SK-N-SH (cell line): Measurements from ENCODE around the gene KIF25. TPM values are rescaled to one million over a fixed set of nuclear protein-coding genes. Genes with fewer than 3 reads are reported as not detected.

Source experiments
- CTCF ChIA-PET: fragments of 300-600, 350-600 bp; formaldehyde crosslinking; extraction: SDS; loops from one replicate; lab custom pipeline; 2021; lab: Yijun Ruan, JAX
- POLR2A ChIA-PET: fragments of 350-600 bp; sonication (Branson Sonifier 250); formaldehyde crosslinking; extraction: SDS; loops from one replicate; lab custom pipeline; 2020; ENCODE audit warnings: antibody characterized with exemption, inconsistent platforms; lab: Yijun Ruan, JAX
- DNase-seq: peaks from one replicate; pipeline ENCODE4 v3.0.0; 2012
- H2AFZ ChIP-seq: fragments of 200-600 bp; sonication (generic); 2 replicates; pipeline ENCODE4 v1.8.1; 2016; ENCODE audit warnings: antibody characterized with exemption, mild to moderate bottlenecking, low read depth
- H3F3A ChIP-seq: fragments of 200-600 bp; sonication (generic); replicated peaks from 2 replicates; pipeline ENCODE3; 2016; ENCODE audit warnings: antibody characterized with exemption, mild to moderate bottlenecking; ENCODE audit not compliant: insufficient read depth
- H3K27ac ChIP-seq, 2 experiments: fragments of 200-500 bp in 1 of 2; fragments of 200-600 bp in 1 of 2; sonication (Bioruptor generic) in 1 of 2; sonication (generic), shearing (Covaris generic) in 1 of 2; 2 replicates each; pipeline versions ENCODE4 v1.5.1 to v1.6.1; 2014 to 2016; ENCODE audit warnings: low read depth in 2 of 2, inconsistent platforms in 1 of 2, low read length in 1 of 2, mild to moderate bottlenecking in 1 of 2, mixed read lengths in 1 of 2
- H3K27me3 ChIP-seq: fragments of 200-600 bp; sonication (generic), shearing (Covaris generic); 2 replicates; pipeline ENCODE4 v1.6.1; 2016; ENCODE audit warnings: mixed run types; ENCODE audit not compliant: insufficient read depth
- H3K36me3 ChIP-seq, 2 experiments: fragments of 200-500 bp in 1 of 2; fragments of 200-600 bp in 1 of 2; sonication (Bioruptor generic) in 1 of 2; sonication (generic) in 1 of 2; replicated peaks in 1 of 2; 2 replicates each; pipeline versions ENCODE3 to v1.5.1; 2014 to 2016; ENCODE audit warnings: low read length in 1 of 2, mild to moderate bottlenecking in 1 of 2; ENCODE audit not compliant: insufficient read depth in 2 of 2, control insufficient read depth in 1 of 2
- H3K4me1 ChIP-seq, 2 experiments: fragments of 200-500 bp in 1 of 2; fragments of 200-600 bp in 1 of 2; sonication (Bioruptor generic) in 1 of 2; sonication (generic), shearing (Covaris generic) in 1 of 2; 2 replicates each; pipeline versions ENCODE4 v1.5.1 to v1.6.1; 2014 to 2016; ENCODE audit warnings: low read depth in 1 of 2, low read length in 1 of 2, mixed run types in 1 of 2; ENCODE audit not compliant: insufficient read depth in 2 of 2, control insufficient read depth in 1 of 2
- H3K4me2 ChIP-seq: fragments of 200-600 bp; sonication (generic), shearing (Covaris generic); 2 replicates; pipeline ENCODE4 v1.6.1; 2017; ENCODE audit warnings: mixed run types
- H3K4me3 ChIP-seq, 2 experiments: fragments of 200-500 bp in 1 of 2; fragments of 200-600 bp in 1 of 2; sonication (Bioruptor generic) in 1 of 2; sonication (generic), shearing (Covaris generic) in 1 of 2; 2 replicates each; pipeline versions ENCODE4 v1.5.1 to v1.8.1; 2014 to 2016; ENCODE audit warnings: low read depth in 2 of 2, inconsistent platforms in 1 of 2, low read length in 1 of 2, mild to moderate bottlenecking in 1 of 2, mixed read lengths in 1 of 2, moderate library complexity in 1 of 2
- H3K79me2 ChIP-seq: fragments of 200-600 bp; sonication (generic); 2 replicates; pipeline ENCODE4 v1.8.1; 2017; ENCODE audit warnings: mild to moderate bottlenecking; ENCODE audit not compliant: insufficient read depth
- H3K9ac ChIP-seq: fragments of 200-600 bp; sonication (generic); 2 replicates; pipeline ENCODE4 v1.6.1; 2017; ENCODE audit warnings: mixed run types
- H3K9me2 ChIP-seq: fragments of 200-600 bp; sonication (generic); 2 replicates; pipeline ENCODE4 v1.6.1; 2017; ENCODE audit warnings: mixed run types
- H3K9me3 ChIP-seq: fragments of 200-600 bp; sonication (generic); 2 replicates; pipeline ENCODE4 v1.6.1; 2017; ENCODE audit warnings: mixed run types, mild to moderate bottlenecking, moderate library complexity
- H4K20me1 ChIP-seq: fragments of 200-600 bp; sonication (generic); 2 replicates; pipeline ENCODE4 v1.6.1; 2017; ENCODE audit warnings: mild to moderate bottlenecking, mixed run types; ENCODE audit not compliant: insufficient read depth
- CHD2 ChIP-seq: fragments of 150-350 bp; IDR thresholded peaks from 2 replicates; pipeline ENCODE4 v1.6.1; 2018; ENCODE audit warnings: low read length; ENCODE audit not compliant: partially characterized antibody
- EP300 ChIP-seq, 2 experiments: IDR thresholded peaks; 2 replicates each; pipeline versions ENCODE4 v1.4.0 to v1.6.1; 2012; ENCODE audit warnings: borderline replicate concordance in 1 of 2, low read depth in 1 of 2, low read length in 1 of 2
- EZH2phosphoT487 ChIP-seq: fragments of 200-600 bp; sonication (generic); IDR thresholded peaks from 2 replicates; pipeline ENCODE4 v1.6.1; 2017; ENCODE audit warnings: low read depth, mixed run types, mild to moderate bottlenecking, antibody characterized with exemption, moderate library complexity, borderline replicate concordance
- FOXJ3 ChIP-seq: sonication (generic); formaldehyde crosslinking; IDR thresholded peaks from 2 replicates; pipeline ENCODE4 v1.5.1; 2020; ENCODE audit warnings: mild to moderate bottlenecking, missing genetic modification reagents
- GATA2 ChIP-seq: sonication (generic); formaldehyde crosslinking; IDR thresholded peaks from 2 replicates; pipeline ENCODE4 v1.5.0; 2020; ENCODE audit warnings: mild to moderate bottlenecking, missing genetic modification reagents
- MEF2A ChIP-seq: IDR thresholded peaks from 2 replicates; pipeline ENCODE4 v1.4.0; 2012; ENCODE audit warnings: low read depth, borderline replicate concordance
- MXI1 ChIP-seq: IDR thresholded peaks from 2 replicates; pipeline ENCODE4 v1.6.1; 2012; ENCODE audit warnings: mild to moderate bottlenecking, low read depth, low read length, improper control_type of control experiment
- NRF1 ChIP-seq: IDR thresholded peaks from 2 replicates; pipeline ENCODE4 v1.6.1; 2012; ENCODE audit warnings: low read depth, mild to moderate bottlenecking, low read length
- POLR2AphosphoS5 ChIP-seq: IDR thresholded peaks from 2 replicates; pipeline ENCODE4 v1.6.1; 2012; ENCODE audit warnings: low read depth, low read length
- RFX5 ChIP-seq: IDR thresholded peaks from 2 replicates; pipeline ENCODE4 v1.6.1; 2012; ENCODE audit warnings: mild to moderate bottlenecking, improper control_type of control experiment, low read length
- TAF1 ChIP-seq: IDR thresholded peaks from 2 replicates; pipeline ENCODE4 v1.6.1; 2012; ENCODE audit warnings: low read depth, mild to moderate bottlenecking, low read length, moderate library complexity, borderline replicate concordance
- TEAD4 ChIP-seq: IDR thresholded peaks from 2 replicates; pipeline ENCODE4 v1.4.0; 2012; ENCODE audit warnings: mild to moderate bottlenecking, borderline replicate concordance; ENCODE audit not compliant: insufficient read depth
- YY1 ChIP-seq: IDR thresholded peaks from 2 replicates; pipeline ENCODE4 v1.4.0; 2012; ENCODE audit warnings: low read depth, mild to moderate bottlenecking
- WGBS: methylation state at CpG from one replicate; pipeline ENCODE4 v1.1.6; 2017; ENCODE audit warnings: low lambda C conversion rate; 5-methylcytosine and 5-hydroxymethylcytosine counted together
- polyA plus RNA-seq, 3 experiments: library from polyadenylated mRNA; depleted of rRNA; stranded (reverse); fragments of >200 nt; gene quantifications; 2 replicates each; pipeline ENCODE4 v1.2.3, GENCODE V29; 2012
- TF ChIP-seq, protein P1 (sequence below): IDR thresholded peaks from 2 replicates; pipeline ENCODE4 v1.4.0; 2012; ENCODE audit warnings: low read depth, borderline replicate concordance
- TF ChIP-seq, protein P2 (sequence below): IDR thresholded peaks from 2 replicates; pipeline ENCODE4 v1.6.1; 2012; ENCODE audit warnings: mild to moderate bottlenecking, low read depth, low read length, moderate library complexity
- TF ChIP-seq, protein P3 (sequence below): fragments of 150-350 bp; IDR thresholded peaks from 2 replicates; pipeline ENCODE4 v1.6.1; 2016; ENCODE audit warnings: mild to moderate bottlenecking, low read depth, low read length
- TF ChIP-seq, protein P4 (sequence below): IDR thresholded peaks from 2 replicates; pipeline ENCODE4 v1.4.0; 2012; ENCODE audit warnings: low read depth, borderline replicate concordance
- TF ChIP-seq, protein P5 (sequence below): IDR thresholded peaks from 2 replicates; pipeline ENCODE4; 2012

The KIF25 gene
- polyA plus RNA-seq, 1 of the 3 experiments (the other 2 are of a cell fraction) = not detected

DNA sequence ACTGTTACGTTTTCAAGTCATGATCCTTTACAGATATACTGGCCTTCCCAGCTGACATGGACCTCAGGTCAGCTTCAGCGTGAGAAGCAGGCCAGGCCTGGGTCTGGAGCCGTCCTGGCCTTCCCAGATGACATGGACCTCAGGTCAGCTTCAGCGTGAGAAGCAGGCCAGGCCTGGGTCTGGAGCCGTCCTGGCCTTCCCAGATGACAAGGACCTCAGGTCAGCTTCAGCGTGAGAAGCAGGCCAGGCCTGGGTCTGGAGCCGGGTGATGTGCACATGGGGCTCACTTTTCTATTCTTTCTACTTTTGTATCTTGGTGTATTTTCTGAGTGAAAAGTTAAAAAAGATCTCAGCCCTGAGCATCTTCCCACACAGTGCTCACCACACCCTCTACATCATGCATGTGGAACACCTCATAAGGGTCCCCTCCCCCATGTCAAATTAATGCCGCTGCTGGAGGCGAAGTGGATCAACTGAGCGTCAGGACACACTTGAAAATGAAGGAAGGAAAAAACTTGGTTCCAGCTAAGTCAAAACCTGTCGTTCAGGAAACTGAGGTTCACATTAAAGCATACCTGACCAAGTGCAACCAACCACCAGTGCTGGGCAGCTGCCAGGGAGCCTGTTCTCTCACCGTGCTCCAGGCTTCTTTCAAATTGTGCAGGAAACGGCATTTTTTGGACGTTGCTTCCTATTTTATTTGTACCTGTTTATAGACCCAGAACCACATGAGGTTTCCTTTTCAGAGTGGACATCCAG lies 32.2 kb downstream of the KIF25 start:
- 62% methylated on average over 14 of the region's 14 CpGs for WGBS
- Histone ChIP-seq H3K4me2 (no peak overlapping the region), H3F3A (no peaks in the 10 kb centered on the region), H3K27ac (no peak overlapping the region), H2AFZ (no peak overlapping the region), H3K27me3 (no peaks in the 10 kb centered on the region)
- CTCF ChIA-PET = interaction anchor here (1.6 kb wide), 1 partner anchor 62 kb away, joined by 3 read pairs; no protein-coding TSS in a partner anchor
- TF ChIP-seq EP300 (IDR thresholded peaks at IDR 0.05; ENCODE audit: borderline replicate concordance in 1 of 2, low read depth in 1 of 2, low read length in 1 of 2) (no peak), NRF1 (no peak), RFX5 (no peak), POLR2AphosphoS5 (no peak), CHD2 (no peak), EZH2phosphoT487 (no peak), GATA2 (no peak), MXI1 (no peak), TEAD4 (no peak), TAF1 (no peak), MEF2A (no peak), FOXJ3 (CRISPR knock-in tag) (no peak), YY1 (no peak)
- TF ChIP-seq, protein P1, sequence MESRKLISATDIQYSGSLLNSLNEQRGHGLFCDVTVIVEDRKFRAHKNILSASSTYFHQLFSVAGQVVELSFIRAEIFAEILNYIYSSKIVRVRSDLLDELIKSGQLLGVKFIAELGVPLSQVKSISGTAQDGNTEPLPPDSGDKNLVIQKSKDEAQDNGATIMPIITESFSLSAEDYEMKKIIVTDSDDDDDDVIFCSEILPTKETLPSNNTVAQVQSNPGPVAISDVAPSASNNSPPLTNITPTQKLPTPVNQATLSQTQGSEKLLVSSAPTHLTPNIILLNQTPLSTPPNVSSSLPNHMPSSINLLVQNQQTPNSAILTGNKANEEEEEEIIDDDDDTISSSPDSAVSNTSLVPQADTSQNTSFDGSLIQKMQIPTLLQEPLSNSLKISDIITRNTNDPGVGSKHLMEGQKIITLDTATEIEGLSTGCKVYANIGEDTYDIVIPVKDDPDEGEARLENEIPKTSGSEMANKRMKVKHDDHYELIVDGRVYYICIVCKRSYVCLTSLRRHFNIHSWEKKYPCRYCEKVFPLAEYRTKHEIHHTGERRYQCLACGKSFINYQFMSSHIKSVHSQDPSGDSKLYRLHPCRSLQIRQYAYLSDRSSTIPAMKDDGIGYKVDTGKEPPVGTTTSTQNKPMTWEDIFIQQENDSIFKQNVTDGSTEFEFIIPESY = no peak
- TF ChIP-seq, protein P2, sequence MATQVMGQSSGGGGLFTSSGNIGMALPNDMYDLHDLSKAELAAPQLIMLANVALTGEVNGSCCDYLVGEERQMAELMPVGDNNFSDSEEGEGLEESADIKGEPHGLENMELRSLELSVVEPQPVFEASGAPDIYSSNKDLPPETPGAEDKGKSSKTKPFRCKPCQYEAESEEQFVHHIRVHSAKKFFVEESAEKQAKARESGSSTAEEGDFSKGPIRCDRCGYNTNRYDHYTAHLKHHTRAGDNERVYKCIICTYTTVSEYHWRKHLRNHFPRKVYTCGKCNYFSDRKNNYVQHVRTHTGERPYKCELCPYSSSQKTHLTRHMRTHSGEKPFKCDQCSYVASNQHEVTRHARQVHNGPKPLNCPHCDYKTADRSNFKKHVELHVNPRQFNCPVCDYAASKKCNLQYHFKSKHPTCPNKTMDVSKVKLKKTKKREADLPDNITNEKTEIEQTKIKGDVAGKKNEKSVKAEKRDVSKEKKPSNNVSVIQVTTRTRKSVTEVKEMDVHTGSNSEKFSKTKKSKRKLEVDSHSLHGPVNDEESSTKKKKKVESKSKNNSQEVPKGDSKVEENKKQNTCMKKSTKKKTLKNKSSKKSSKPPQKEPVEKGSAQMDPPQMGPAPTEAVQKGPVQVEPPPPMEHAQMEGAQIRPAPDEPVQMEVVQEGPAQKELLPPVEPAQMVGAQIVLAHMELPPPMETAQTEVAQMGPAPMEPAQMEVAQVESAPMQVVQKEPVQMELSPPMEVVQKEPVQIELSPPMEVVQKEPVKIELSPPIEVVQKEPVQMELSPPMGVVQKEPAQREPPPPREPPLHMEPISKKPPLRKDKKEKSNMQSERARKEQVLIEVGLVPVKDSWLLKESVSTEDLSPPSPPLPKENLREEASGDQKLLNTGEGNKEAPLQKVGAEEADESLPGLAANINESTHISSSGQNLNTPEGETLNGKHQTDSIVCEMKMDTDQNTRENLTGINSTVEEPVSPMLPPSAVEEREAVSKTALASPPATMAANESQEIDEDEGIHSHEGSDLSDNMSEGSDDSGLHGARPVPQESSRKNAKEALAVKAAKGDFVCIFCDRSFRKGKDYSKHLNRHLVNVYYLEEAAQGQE = no peak
- TF ChIP-seq, protein P3, sequence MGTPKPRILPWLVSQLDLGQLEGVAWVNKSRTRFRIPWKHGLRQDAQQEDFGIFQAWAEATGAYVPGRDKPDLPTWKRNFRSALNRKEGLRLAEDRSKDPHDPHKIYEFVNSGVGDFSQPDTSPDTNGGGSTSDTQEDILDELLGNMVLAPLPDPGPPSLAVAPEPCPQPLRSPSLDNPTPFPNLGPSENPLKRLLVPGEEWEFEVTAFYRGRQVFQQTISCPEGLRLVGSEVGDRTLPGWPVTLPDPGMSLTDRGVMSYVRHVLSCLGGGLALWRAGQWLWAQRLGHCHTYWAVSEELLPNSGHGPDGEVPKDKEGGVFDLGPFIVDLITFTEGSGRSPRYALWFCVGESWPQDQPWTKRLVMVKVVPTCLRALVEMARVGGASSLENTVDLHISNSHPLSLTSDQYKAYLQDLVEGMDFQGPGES = no peak
- TF ChIP-seq, protein P4, sequence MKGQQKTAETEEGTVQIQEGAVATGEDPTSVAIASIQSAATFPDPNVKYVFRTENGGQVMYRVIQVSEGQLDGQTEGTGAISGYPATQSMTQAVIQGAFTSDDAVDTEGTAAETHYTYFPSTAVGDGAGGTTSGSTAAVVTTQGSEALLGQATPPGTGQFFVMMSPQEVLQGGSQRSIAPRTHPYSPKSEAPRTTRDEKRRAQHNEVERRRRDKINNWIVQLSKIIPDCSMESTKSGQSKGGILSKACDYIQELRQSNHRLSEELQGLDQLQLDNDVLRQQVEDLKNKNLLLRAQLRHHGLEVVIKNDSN = no peak
- TF ChIP-seq, protein P5, sequence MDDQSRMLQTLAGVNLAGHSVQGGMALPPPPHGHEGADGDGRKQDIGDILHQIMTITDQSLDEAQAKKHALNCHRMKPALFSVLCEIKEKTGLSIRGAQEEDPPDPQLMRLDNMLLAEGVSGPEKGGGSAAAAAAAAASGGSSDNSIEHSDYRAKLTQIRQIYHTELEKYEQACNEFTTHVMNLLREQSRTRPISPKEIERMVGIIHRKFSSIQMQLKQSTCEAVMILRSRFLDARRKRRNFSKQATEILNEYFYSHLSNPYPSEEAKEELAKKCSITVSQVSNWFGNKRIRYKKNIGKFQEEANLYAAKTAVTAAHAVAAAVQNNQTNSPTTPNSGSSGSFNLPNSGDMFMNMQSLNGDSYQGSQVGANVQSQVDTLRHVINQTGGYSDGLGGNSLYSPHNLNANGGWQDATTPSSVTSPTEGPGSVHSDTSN = no peak
- TF ChIP-seq, all 33 proteins: peak for 0
- no peak overlapping the region for H3K9ac ChIP-seq
- H3K4me3 ChIP-seq = no peak overlapping the region
- H3K9me3 ChIP-seq = no peaks in the 10 kb centered on the region
- no peaks in the 10 kb centered on the region for H4K20me1 ChIP-seq
- no peaks in the 10 kb centered on the region for H3K36me3 ChIP-seq
- no peaks in the 10 kb centered on the region for H3K9me2 ChIP-seq
- POLR2A ChIA-PET = no interaction called here
- DNase-seq = no peak
- H3K79me2 ChIP-seq = no peaks in the 10 kb centered on the region
- H3K4me1 ChIP-seq = peaks cover 0 to 19% of the 10 kb centered on the region in 2 experiments; a peak in 1 of 4 replicates
